GM12878 (cell line): ENCODE results near the gene ACTR2. TPM values are rescaled to one million over a fixed set of nuclear protein-coding genes. Genes with fewer than 3 reads are reported as not detected.

ENCODE experiments used
- ATAC-seq: fragments of 200-7000 bp; cut with Tn5 transposase; 3 replicates; pipeline ENCODE4 v1.9.1; 2020; ENCODE audit warnings: mild to moderate bottlenecking, moderate library complexity
- BruUV-seq: library from RNA; stranded (reverse); fragments of 400-500 nt; replicated peaks from 2 replicates; lab custom pipeline; 2021; lab: Mats Ljungman, UMichigan
- CTCF ChIA-PET: fragments of 300-600 bp; sonication (Branson Sonifier 250); formaldehyde crosslinking; extraction: SDS; loops from one replicate; lab custom pipeline; 2021; ENCODE audit warnings: inconsistent platforms; lab: Yijun Ruan, JAX
- POLR2A ChIA-PET: fragments of 350-600 bp; formaldehyde crosslinking; extraction: SDS; loops from one replicate; lab custom pipeline; 2021; ENCODE audit warnings: inconsistent platforms; lab: Charles Lee
- RAD21 ChIA-PET: fragments of 300-600 bp; sonication (Branson Sonifier 250); formaldehyde crosslinking; loops from one replicate; lab custom pipeline; 2023; ENCODE audit warnings: antibody characterized with exemption; ENCODE audit not compliant: unreplicated experiment; lab: Charles Lee
- SMC1A ChIA-PET: fragments of 300-600 bp; sonication (Branson Sonifier 250); formaldehyde crosslinking; loops from one replicate; lab custom pipeline; 2023; ENCODE audit not compliant: unreplicated experiment, uncharacterized antibody; lab: Charles Lee
- DNase-seq: peaks from one replicate; pipeline ENCODE4 v3.0.0-alpha.2; 2011; ENCODE audit warnings: low read depth, low spot score
- FAIRE-seq: peaks from 3 replicates; lab custom pipeline; 2011; peaks lifted over from hg19 to GRCh38; lab: Jason Lieb, UNC
- H2AFZ ChIP-seq: 2 replicates; pipeline ENCODE4 v1.6.0; 2011; ENCODE audit warnings: low read depth, low read length, control low read depth; ENCODE audit not compliant: control insufficient read depth
- H3K27ac ChIP-seq: 2 replicates; pipeline ENCODE4 v1.5.1; 2011; ENCODE audit warnings: control low read depth; ENCODE audit not compliant: control insufficient read depth, insufficient read depth
- H3K27me3 ChIP-seq, 2 experiments: replicated peaks in 1 of 2; 2 replicates each; pipeline versions ENCODE4 v1.6.0 to v1.6.1; 2011; ENCODE audit warnings: low read length in 1 of 2; ENCODE audit not compliant: control insufficient read depth in 2 of 2, insufficient read depth in 2 of 2
- H3K36me3 ChIP-seq, 2 experiments: 2 replicates each; pipeline ENCODE4 v1.5.1; 2011; ENCODE audit warnings: low read length in 1 of 2; ENCODE audit not compliant: control insufficient read depth in 2 of 2, insufficient read depth in 2 of 2
- H3K4me1 ChIP-seq: 2 replicates; pipeline ENCODE4 v1.6.1; 2011; ENCODE audit warnings: mild to moderate bottlenecking, low read length, moderate library complexity, mixed read lengths; ENCODE audit not compliant: control insufficient read depth, insufficient read depth
- H3K4me2 ChIP-seq: 2 replicates; pipeline ENCODE4 v1.6.0; 2011; ENCODE audit warnings: control low read depth; ENCODE audit not compliant: control insufficient read depth, insufficient read depth
- H3K4me3 ChIP-seq: fragments of 200-600 bp; sonication (generic); 2 replicates; pipeline ENCODE4 v1.5.1; 2016
- H3K79me2 ChIP-seq: 2 replicates; pipeline ENCODE4 v1.6.0; 2011; ENCODE audit warnings: low read length; ENCODE audit not compliant: control insufficient read depth, insufficient read depth
- H3K9ac ChIP-seq: 2 replicates; pipeline ENCODE4 v1.8.0; 2011; ENCODE audit warnings: low read length, control low read depth, mixed read lengths; ENCODE audit not compliant: control insufficient read depth, insufficient read depth
- H3K9me3 ChIP-seq: replicated peaks from 3 replicates; pipeline ENCODE4 v1.5.1; 2011; ENCODE audit warnings: mild to moderate bottlenecking, low read length; ENCODE audit not compliant: control insufficient read depth, insufficient read depth
- H4K20me1 ChIP-seq: 2 replicates; pipeline ENCODE4 v1.6.0; 2011; ENCODE audit not compliant: control insufficient read depth, insufficient read depth
- ATF2 ChIP-seq: IDR thresholded peaks from 2 replicates; pipeline ENCODE4 v1.6.1; 2012; ENCODE audit warnings: low read length, inconsistent platforms
- BRCA1 ChIP-seq: IDR thresholded peaks from 2 replicates; pipeline ENCODE4 v1.6.1; 2011; ENCODE audit warnings: low read depth, low read length, improper control_type of control experiment
- CBFB ChIP-seq: IDR thresholded peaks from 2 replicates; pipeline ENCODE4 v1.6.1; 2016; ENCODE audit warnings: antibody characterized with exemption, low read depth
- HSF1 ChIP-seq: fragments of 150-350 bp; IDR thresholded peaks from 2 replicates; pipeline ENCODE4 v1.6.1; 2014; ENCODE audit warnings: mild to moderate bottlenecking, low read depth, low read length
- MTA2 ChIP-seq: fragments of 450-650 bp; IDR thresholded peaks from 2 replicates; pipeline ENCODE4 v1.6.1; 2016; ENCODE audit warnings: low read depth, mild to moderate bottlenecking, moderate library complexity
- NR2C2 ChIP-seq: IDR thresholded peaks from 2 replicates; pipeline ENCODE4 v1.6.1; 2011; ENCODE audit warnings: borderline replicate concordance, low read depth; ENCODE audit not compliant: control insufficient read depth, insufficient read length
- PRDM15 ChIP-seq: fragments of 450-650 bp; formaldehyde crosslinking; IDR thresholded peaks from 2 replicates; pipeline ENCODE4 v1.4.0; 2020; ENCODE audit warnings: mild to moderate bottlenecking, moderate library complexity
- TCF12 ChIP-seq: IDR thresholded peaks from 2 replicates; pipeline ENCODE4 v1.6.1; 2011; ENCODE audit warnings: low read depth, mild to moderate bottlenecking, low read length
- TCF3 ChIP-seq: IDR thresholded peaks from 2 replicates; pipeline ENCODE4 v1.6.1; 2012; ENCODE audit warnings: low read depth, mild to moderate bottlenecking, low read length, borderline replicate concordance; ENCODE audit not compliant: insufficient read depth
- ZBTB4 ChIP-seq: fragments of 450-650 bp; formaldehyde crosslinking; IDR thresholded peaks from 2 replicates; pipeline ENCODE4 v1.4.0; 2022; ENCODE audit warnings: mild to moderate bottlenecking, moderate library complexity
- ZNF622 ChIP-seq: fragments of 450-650 bp; IDR thresholded peaks from 2 replicates; pipeline ENCODE4 v1.6.1; 2017; ENCODE audit warnings: mild to moderate bottlenecking, inconsistent platforms
- ZZZ3 ChIP-seq: IDR thresholded peaks from 2 replicates; pipeline ENCODE4 v1.6.1; 2011; ENCODE audit warnings: low read depth; ENCODE audit not compliant: control insufficient read depth, insufficient read length
- WGBS: methylation state at CpG from one replicate; pipeline ENCODE4 v1.1.6; 2016; ENCODE audit warnings: low lambda C conversion rate; ENCODE audit not compliant: insufficient replicate concordance, insufficient coverage; ENCODE audit errors: missing lambda C conversion rate; 5-methylcytosine and 5-hydroxymethylcytosine counted together
- in situ Hi-C: fragments of 300-500 bp; cut with MboI; formaldehyde crosslinking; loops from 9 replicates; pipeline ENCODE4 v1.14.3; 2018; ENCODE audit warnings: mixed read lengths
- intact Hi-C: fragments of 100-400 bp; cut with micrococcal nuclease; formaldehyde crosslinking; loops from one replicate; pipeline ENCODE4 v1.14.2; 2022; ENCODE audit not compliant: unreplicated experiment
- polyA plus RNA-seq, 11 experiments: library from polyadenylated mRNA; depleted of rRNA in 4 of 11; unstranded in 6 of 11; stranded (reverse) in 5 of 11; fragments of >200 nt; fragmentation: Nextera tagmentation in 4 of 11; fragmentation: Illumina TruSeq in 1 of 11; extraction: Ambion mirVana in 4 of 11; extraction: Trizol in 1 of 11; gene quantifications; 1 replicate in 1 of 11; 2 replicates in 10 of 11; pipeline versions ENCODE4 v1.2.1 to v1.2.3, GENCODE V29; 2011 to 2016; ENCODE audit warnings: inconsistent platforms in 2 of 11, missing spikeins in 2 of 11, low read depth in 1 of 11
- total RNA-seq, 4 experiments: library from RNA; depleted of rRNA in 3 of 4; stranded (reverse); fragments of >200 nt in 3 of 4; fragmentation: Illumina TruSeq in 1 of 4; extraction: Trizol in 1 of 4; gene quantifications; 2 replicates each; pipeline versions ENCODE4 v1.2.1 to v1.2.3, GENCODE V29; 2013 to 2021

The ACTR2 gene
- total and polyA plus RNA-seq, 10 of the 15 experiments (the other 5 are each of a cell fraction or from before 2014, with no cell fraction given): 94.2 to 401 (median 195) TPM

GRCh38 chr2:65293376-65293775 lies 65.7 kb downstream of the ACTR2 start:
- H3K79me2 ChIP-seq: no peaks in the 10 kb centered on the region
- POLR2A ChIA-PET: interaction anchor here (0.7 kb wide), 2 partner anchors 52 to 424 kb away, joined by 3 to 5 read pairs; no protein-coding TSS in a partner anchor
- WGBS: 85% methylated on average over 5 of the region's 5 CpGs
- H3K4me1 ChIP-seq: peaks cover 8% of the 10 kb centered on the region
- H3K27me3 ChIP-seq: peaks cover 0 to 2% of the 10 kb centered on the region in 2 experiments; a peak in 1 of 4 replicates
- SMC1A ChIA-PET: interaction anchor here (0.6 to 2.3 kb wide), 4 partner anchors 10 to 255 kb away, joined by 3 to 7 read pairs (median 4); no protein-coding TSS in a partner anchor
- DNase-seq: no peak
- intact Hi-C loops (no loop called here), in situ Hi-C loops (no loop called here)
- H3K9ac ChIP-seq: no peak overlapping the region
- FAIRE-seq: no peak
- RAD21 ChIA-PET: interaction anchor here (0.9 to 1.4 kb wide), 4 partner anchors 17 to 250 kb away, joined by 3 to 5 read pairs (median 3); no protein-coding TSS in a partner anchor
- H2AFZ ChIP-seq: no peak overlapping the region
- H3K4me2 ChIP-seq: no peak overlapping the region
- no peak overlapping the region for H3K27ac ChIP-seq
- no TSS peak for BruUV-seq
- H3K36me3 ChIP-seq: no peaks in the 10 kb centered on the region
- no peaks in the 10 kb centered on the region for H4K20me1 ChIP-seq
- no peaks in the 10 kb centered on the region for H3K9me3 ChIP-seq
- no peak overlapping the region for H3K4me3 ChIP-seq
- CTCF ChIA-PET: interaction anchor here (0.7 to 2.6 kb wide), 7 partner anchors 10 to 280 kb away, joined by 3 to 8 read pairs (median 4); no protein-coding TSS in a partner anchor
- ATAC-seq: no peak
- no peak for TF ChIP-seq BRCA1
- no peak for TF ChIP-seq ZBTB4 (CRISPR knock-in tag)
- no peak for TF ChIP-seq ZZZ3
- TF ChIP-seq HSF1: no peak
- no peak for TF ChIP-seq ATF2
- TF ChIP-seq TCF3: no peak
- no peak for TF ChIP-seq MTA2
- TF ChIP-seq CBFB: no peak
- TF ChIP-seq PRDM15 (CRISPR knock-in tag): no peak
- TF ChIP-seq ZNF622: no peak
- TF ChIP-seq TCF12: no peak
- TF ChIP-seq NR2C2: no peak
